Natural killer cell (primary cell): ENCODE results near the gene EXOC1. TPM values are rescaled to one million over a fixed set of nuclear protein-coding genes. Genes with fewer than 3 reads are reported as not detected.

Source experiments
- ATAC-seq, 3 donors: fragments of 150-1000 bp in 2 of 3; fragments of 200-7000 bp in 1 of 3; cut with Tn5 transposase; 1 replicate in 1 of 3; 2 replicates in 2 of 3; pipeline ENCODE4 v1.10.0; 2021; ENCODE audit warnings: mild to moderate bottlenecking in 2 of 3, moderate library complexity in 2 of 3
- DNase-seq, 2 donors: peaks; one replicate each; pipeline versions ENCODE4 v3.0.0 to v3.0.0-alpha.2; 2013 to 2021; ENCODE audit warnings: mixed read lengths in 1 of 2
- H3K27ac ChIP-seq: one replicate; pipeline ENCODE4 v1.5.1; 2013; ENCODE audit warnings: mild to moderate bottlenecking, low read length
- H3K27me3 ChIP-seq: one replicate; pipeline ENCODE4 v1.6.1; 2013; ENCODE audit warnings: low read length; ENCODE audit not compliant: control insufficient read depth, insufficient read depth
- H3K36me3 ChIP-seq: one replicate; pipeline ENCODE4 v1.6.1; 2013; ENCODE audit warnings: low read length; ENCODE audit not compliant: control insufficient read depth, insufficient read depth
- H3K4me1 ChIP-seq: one replicate; pipeline ENCODE4 v1.6.1; 2013; ENCODE audit warnings: low read length; ENCODE audit not compliant: control insufficient read depth, insufficient read depth
- H3K4me3 ChIP-seq: one replicate; pipeline ENCODE4 v1.5.1; 2013; ENCODE audit warnings: low read length
- H3K9me3 ChIP-seq: one replicate; pipeline ENCODE4 v1.6.1; 2013; ENCODE audit warnings: low read length; ENCODE audit not compliant: control insufficient read depth, insufficient read depth
- H3K27ac Mint-ChIP-seq, 2 donors: one replicate each; pipeline ENCODE4 v1.8.0; 2022; ENCODE audit warnings: mild to moderate bottlenecking in 2 of 2, mixed read lengths in 2 of 2, moderate library complexity in 1 of 2
- H3K27me3 Mint-ChIP-seq, 2 donors: one replicate each; pipeline ENCODE4 v1.8.0; 2022; ENCODE audit warnings: low read depth in 2 of 2, mixed read lengths in 2 of 2
- H3K36me3 Mint-ChIP-seq: one replicate; pipeline ENCODE4 v1.8.0; 2022; ENCODE audit warnings: mixed read lengths
- H3K4me1 Mint-ChIP-seq, 2 donors: one replicate each; pipeline ENCODE4 v1.8.0; 2022; ENCODE audit warnings: mixed read lengths in 2 of 2
- H3K4me3 Mint-ChIP-seq: one replicate; pipeline ENCODE4 v1.8.0; 2022; ENCODE audit warnings: mild to moderate bottlenecking, moderate library complexity, mixed read lengths
- H3K9me3 Mint-ChIP-seq, 2 donors: one replicate each; pipeline ENCODE4 v1.8.0; 2022; ENCODE audit warnings: mixed read lengths in 2 of 2
- CTCF ChIP-seq: fragments of 200-600 bp; IDR thresholded peaks from one replicate; pipeline ENCODE4 v1.8.0; 2022; ENCODE audit warnings: antibody characterized with exemption
- WGBS: methylation state at CpG from one replicate; pipeline ENCODE4 v1.1.7; 2013; ENCODE audit warnings: missing lambda C conversion rate; ENCODE audit not compliant: insufficient coverage; 5-methylcytosine and 5-hydroxymethylcytosine counted together
- intact Hi-C: fragments of 100-400 bp; cut with micrococcal nuclease; formaldehyde crosslinking; loops from one replicate; pipeline ENCODE4 v1.14.2; 2022
- total RNA-seq, 4 donors: library from RNA; stranded (reverse); fragments of 120-200 nt in 1 of 4; gene quantifications; one replicate each; pipeline versions ENCODE4 v1.2.3 to v1.2.4, GENCODE V29; 2013 to 2022

The EXOC1 gene
- total RNA-seq, 3 donors from 2014 or later (not counting 1 experiment from before 2014, with no cell fraction given): 16.3 to 25.8 (median 20.9) TPM

GRCh38 chr4:55920571-55920970 lies 67.1 kb downstream of the EXOC1 start:
- Histone ChIP-seq H3K4me1 (no peaks in the 10 kb centered on the region), H3K4me3 (no peak overlapping the region), H3K27ac (no peak overlapping the region), H3K36me3 (no peaks in the 10 kb centered on the region), H3K9me3 (no peaks in the 10 kb centered on the region), H3K27me3 (no peaks in the 10 kb centered on the region)
- Mint-ChIP-seq H3K4me3 (no peak overlapping the region), H3K27me3 (peaks cover 0 to 10% of the 10 kb centered on the region in 2 donors), H3K4me1 (no peaks in the 10 kb centered on the region), H3K9me3 (no peaks in the 10 kb centered on the region), H3K27ac (no peak overlapping the region), H3K36me3 (no peaks in the 10 kb centered on the region)
- no peak for ATAC-seq
- intact Hi-C loops: no loop called here
- TF ChIP-seq CTCF: no peak
- no peak for DNase-seq
- WGBS: 83% methylated on average over 5 of the region's 5 CpGs

GRCh38 chr4:55921093-55921492 lies 67.6 kb downstream of the EXOC1 start:
- Mint-ChIP-seq H3K27me3 (peaks cover 0 to 10% of the 10 kb centered on the region in 2 donors), H3K9me3 (no peaks in the 10 kb centered on the region), H3K4me3 (no peak overlapping the region), H3K4me1 (no peaks in the 10 kb centered on the region), H3K36me3 (no peaks in the 10 kb centered on the region), H3K27ac (no peak overlapping the region)
- TF ChIP-seq CTCF: no peak
- Histone ChIP-seq H3K9me3 (no peaks in the 10 kb centered on the region), H3K4me3 (no peak overlapping the region), H3K36me3 (no peaks in the 10 kb centered on the region), H3K4me1 (no peaks in the 10 kb centered on the region), H3K27ac (no peak overlapping the region), H3K27me3 (no peaks in the 10 kb centered on the region)
- no peak for DNase-seq
- intact Hi-C loops: no loop called here
- no peak for ATAC-seq
- 63% methylated on average over 3 of the region's 3 CpGs for WGBS

GRCh38 chr4:55925241-55925640 lies 71.8 kb downstream of the EXOC1 start:
- intact Hi-C loops: no loop called here
- Mint-ChIP-seq H3K4me1 (no peaks in the 10 kb centered on the region), H3K27ac (no peak overlapping the region), H3K4me3 (no peak overlapping the region), H3K36me3 (no peaks in the 10 kb centered on the region), H3K27me3 (peaks cover 0 to 3% of the 10 kb centered on the region in 2 donors), H3K9me3 (no peaks in the 10 kb centered on the region)
- TF ChIP-seq CTCF: no peak
- no peaks in the 10 kb centered on the region for H3K4me1 ChIP-seq
- no peaks in the 10 kb centered on the region for H3K9me3 ChIP-seq
- no peak overlapping the region for H3K4me3 ChIP-seq
- H3K27me3 ChIP-seq: no peaks in the 10 kb centered on the region
- ATAC-seq: no peak
- no peak for DNase-seq
- no peak overlapping the region for H3K27ac ChIP-seq
- 97% methylated on average over 4 of the region's 4 CpGs for WGBS
- no peaks in the 10 kb centered on the region for H3K36me3 ChIP-seq

- Mint-ChIP-seq H3K9me3 (no peaks in the 10 kb centered on the region), H3K27ac (no peak overlapping the region), H3K4me1 (no peaks in the 10 kb centered on the region), H3K4me3 (no peak overlapping the region), H3K27me3 (peaks cover 0 to 3% of the 10 kb centered on the region in 2 donors), H3K36me3 (no peaks in the 10 kb centered on the region)
- Histone ChIP-seq H3K27ac (no peak overlapping the region), H3K36me3 (no peaks in the 10 kb centered on the region), H3K9me3 (no peaks in the 10 kb centered on the region), H3K27me3 (no peaks in the 10 kb centered on the region), H3K4me1 (no peaks in the 10 kb centered on the region), H3K4me3 (no peak overlapping the region)
- TF ChIP-seq CTCF: no peak
- ATAC-seq (no peak), DNase-seq (no peak)
- intact Hi-C loops: no loop called here
Measured at GRCh38 chr4:55926610-55927009, 73.2 kb downstream of the EXOC1 start.
